Pancreas (tissue), 10 donors: Measurements from ENCODE around the gene EXTL1. TPM values are rescaled to one million over a fixed set of nuclear protein-coding genes. Genes with fewer than 3 reads are reported as not detected.
A peak's percentile ranks its signal among the peaks of the same experiment; 100 is the strongest.

ENCODE experiments used
- ATAC-seq, 4 donors: fragments of 200-7000 bp; cut with Tn5 transposase; one replicate each; pipeline versions ENCODE4 v1.8.0 to v1.9.1; 2020; ENCODE audit warnings: mild to moderate bottlenecking in 4 of 4, moderate library complexity in 4 of 4
- DNase-seq, 6 donors: peaks; one replicate each; pipeline ENCODE4 v3.0.0-alpha.2; 2020
- FAIRE-seq: peaks from 2 replicates; lab custom pipeline; 2012; peaks lifted over from hg19 to GRCh38; lab: Jason Lieb, UNC
- H3K27ac ChIP-seq, 4 donors: fragments of 200-600 bp; sonication (generic); 1 replicate in 3 of 4; 2 replicates in 1 of 4; pipeline versions ENCODE4 v1.5.0 to v1.8.0; 2020
- H3K27me3 ChIP-seq, 4 donors: fragments of 200-600 bp; one replicate each; pipeline ENCODE4 v1.8.0; 2021
- H3K36me3 ChIP-seq, 3 donors: fragments of 200-600 bp; sonication (generic) in 1 of 3; one replicate each; pipeline versions ENCODE4 v1.5.0 to v1.8.0; 2020 to 2021
- H3K4me1 ChIP-seq, 3 donors: fragments of 200-600 bp; one replicate each; pipeline ENCODE4 v1.8.0; 2021
- H3K4me3 ChIP-seq, 4 donors: fragments of 200-600 bp; sonication (generic) in 2 of 4; one replicate each; pipeline versions ENCODE4 v1.5.0 to v1.8.0; 2020 to 2021
- H3K9me3 ChIP-seq, 4 donors: fragments of 200-600 bp; one replicate each; pipeline ENCODE4 v1.8.0; 2021
- WGBS, 2 donors: extraction: QIAGEN DNeasy Blood & Tissue Kit; methylation state at CpG; one replicate each; pipeline ENCODE4 v1.1.7; 2013; 5-methylcytosine and 5-hydroxymethylcytosine counted together
- intact Hi-C, 3 donors: fragments of 100-400 bp; cut with DNase I; formaldehyde crosslinking; loops; one replicate each; pipeline versions ENCODE4 v1.11.1 to v1.14.2; 2022
- polyA plus RNA-seq, 2 donors: library from polyadenylated mRNA; stranded (reverse); fragments of 200-250 nt; gene quantifications; one replicate each; pipeline ENCODE4 v1.2.3, GENCODE V29; 2013
- total RNA-seq, 6 donors: library from RNA; stranded (reverse); fragmentation: NEBNext Ultra II Directional in 4 of 6; extraction: Animal tissue kit (Norgen Biotek cat#: 25700) in 4 of 6; gene quantifications; one replicate each; pipeline versions ENCODE4 v1.2.1 to v1.2.4, GENCODE V29; 2021 to 2023
- TF ChIP-seq, protein P1 (sequence below), 4 donors: fragments of 200-600 bp; sonication (generic) in 3 of 4; IDR thresholded peaks; one replicate each; pipeline versions ENCODE4 v1.5.0 to v1.8.0; 2021; ENCODE audit warnings: antibody characterized with exemption in 4 of 4
- donor health status: healthy with polysubstance abuse.
- donor health status: DM: no; HTN: no; CAD: no; lungs with moderate emphysema.
- donor health status: DM: no; HTN: no; CAD: no.
- donor health status: control.
- donor health status: control.
- donor health status: Bipolar disorder and iron deficiency.
- donor health status: DM: yes; HTN: yes; CAD: no.
- donor health status: DM: no; HTN: no; CAD: no.
- donor health status: DM: no; HTN: no; CAD: no.
- donor health status: DM: yes; HTN: yes; CAD: no.

EXTL1 gene
- total and polyA plus RNA-seq, 8 donors = 0.04 to 0.34 (median 0.18) TPM

GRCh38 chr1:26053718-26054560 lies 32.4 kb downstream of the EXTL1 start:
- intact Hi-C loops = no loop called here
- DNase-seq = peak in 1 of 6 donors; percentile 56
- no peak for ATAC-seq
- Histone ChIP-seq H3K27me3 (no peaks in the 10 kb centered on the region), H3K27ac (no peak overlapping the region), H3K4me1 (no peaks in the 10 kb centered on the region), H3K9me3 (no peaks in the 10 kb centered on the region), H3K36me3 (no peaks in the 10 kb centered on the region), H3K4me3 (no peak overlapping the region)
- no peak for FAIRE-seq
- WGBS, 2 donors = 74 to 79% methylated on average over 16 of the region's 16 CpGs
- TF ChIP-seq, protein P1, sequence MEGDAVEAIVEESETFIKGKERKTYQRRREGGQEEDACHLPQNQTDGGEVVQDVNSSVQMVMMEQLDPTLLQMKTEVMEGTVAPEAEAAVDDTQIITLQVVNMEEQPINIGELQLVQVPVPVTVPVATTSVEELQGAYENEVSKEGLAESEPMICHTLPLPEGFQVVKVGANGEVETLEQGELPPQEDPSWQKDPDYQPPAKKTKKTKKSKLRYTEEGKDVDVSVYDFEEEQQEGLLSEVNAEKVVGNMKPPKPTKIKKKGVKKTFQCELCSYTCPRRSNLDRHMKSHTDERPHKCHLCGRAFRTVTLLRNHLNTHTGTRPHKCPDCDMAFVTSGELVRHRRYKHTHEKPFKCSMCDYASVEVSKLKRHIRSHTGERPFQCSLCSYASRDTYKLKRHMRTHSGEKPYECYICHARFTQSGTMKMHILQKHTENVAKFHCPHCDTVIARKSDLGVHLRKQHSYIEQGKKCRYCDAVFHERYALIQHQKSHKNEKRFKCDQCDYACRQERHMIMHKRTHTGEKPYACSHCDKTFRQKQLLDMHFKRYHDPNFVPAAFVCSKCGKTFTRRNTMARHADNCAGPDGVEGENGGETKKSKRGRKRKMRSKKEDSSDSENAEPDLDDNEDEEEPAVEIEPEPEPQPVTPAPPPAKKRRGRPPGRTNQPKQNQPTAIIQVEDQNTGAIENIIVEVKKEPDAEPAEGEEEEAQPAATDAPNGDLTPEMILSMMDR (IDR thresholded peaks at IDR 0.05) = no peak

DNA sequence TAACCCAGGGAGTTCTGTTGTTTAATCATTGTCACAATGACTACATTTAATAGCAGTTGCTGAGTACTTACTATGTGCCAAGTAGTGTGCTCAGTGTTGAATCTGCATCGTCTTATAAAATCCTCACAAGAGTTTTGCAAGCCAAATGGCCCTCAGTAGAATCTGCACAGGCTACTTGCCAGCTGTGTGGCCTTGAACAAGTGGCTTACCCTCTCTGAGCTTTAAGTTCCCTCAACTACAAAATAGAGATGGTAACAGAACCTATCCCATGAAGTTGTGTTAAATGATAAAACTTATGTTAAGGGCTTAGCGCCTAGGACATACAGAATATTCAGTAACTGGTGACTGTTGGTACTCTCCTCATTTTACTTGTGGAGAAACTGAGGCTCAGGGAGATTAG lies 33.5 kb downstream of the EXTL1 start:
- 66 to 77% methylated on average over 2 of the region's 2 CpGs for WGBS, 2 donors

GRCh38 chr1:26057189-26057588 lies 35.6 kb downstream of the EXTL1 start:
- no peak for ATAC-seq
- no peaks in the 10 kb centered on the region for H3K27me3 ChIP-seq
- intact Hi-C loops = no loop called here
- TF ChIP-seq, protein P1 (IDR thresholded peaks at IDR 0.05) = no peak
- H3K4me3 ChIP-seq = no peak overlapping the region
- H3K9me3 ChIP-seq = no peaks in the 10 kb centered on the region
- H3K27ac ChIP-seq = no peak overlapping the region
- FAIRE-seq = no peak
- 86 to 94% methylated on average over 2 of the region's 2 CpGs for WGBS, 2 donors
- H3K36me3 ChIP-seq = no peaks in the 10 kb centered on the region
- DNase-seq = no peak
- no peaks in the 10 kb centered on the region for H3K4me1 ChIP-seq

More for the DNA sequence above, 33.5 kb downstream of the EXTL1 start:
- Histone ChIP-seq H3K4me1 (no peaks in the 10 kb centered on the region), H3K4me3 (no peak overlapping the region), H3K9me3 (no peaks in the 10 kb centered on the region), H3K27ac (no peak overlapping the region), H3K36me3 (no peaks in the 10 kb centered on the region), H3K27me3 (no peaks in the 10 kb centered on the region)
- no peak for FAIRE-seq
- intact Hi-C loops = no loop called here
- no peak for DNase-seq
- ATAC-seq = no peak
- TF ChIP-seq, protein P1 (IDR thresholded peaks at IDR 0.05) = no peak

DNA sequence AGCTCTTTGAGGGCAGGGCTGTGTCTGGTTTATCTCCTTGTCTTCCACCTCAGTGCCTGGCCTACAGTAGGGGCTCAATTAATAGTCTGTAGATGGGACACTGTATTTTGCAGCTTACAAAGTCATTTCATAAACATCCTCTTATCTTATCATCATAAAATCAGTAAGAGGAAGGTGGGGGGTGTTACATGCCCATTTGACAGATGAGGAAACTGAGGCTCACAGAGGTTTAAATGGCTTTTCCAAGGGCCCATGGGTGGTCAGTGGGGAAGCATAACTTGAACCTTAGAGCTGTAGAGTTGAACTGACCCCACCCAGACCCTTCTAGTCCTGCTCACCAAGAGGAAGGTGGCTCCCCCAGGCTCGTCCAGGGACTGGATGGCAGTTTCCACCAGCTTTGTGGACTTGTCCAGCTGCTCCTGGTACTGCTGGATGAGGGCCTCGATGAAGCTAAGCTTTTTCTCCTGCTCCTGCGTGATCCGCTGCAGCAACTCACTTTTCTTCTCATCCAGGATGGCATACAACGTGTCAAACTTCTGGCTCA lies 36.5 kb downstream of the EXTL1 start:
- no peak for DNase-seq
- Histone ChIP-seq H3K27me3 (no peaks in the 10 kb centered on the region), H3K4me1 (no peaks in the 10 kb centered on the region), H3K9me3 (no peaks in the 10 kb centered on the region), H3K27ac (no peak overlapping the region), H3K4me3 (no peak overlapping the region), H3K36me3 (no peaks in the 10 kb centered on the region)
- no peak for ATAC-seq
- TF ChIP-seq, protein P1 (IDR thresholded peaks at IDR 0.05) = no peak
- WGBS, 2 donors = 81 to 83% methylated on average over 5 of the region's 5 CpGs
- no peak for FAIRE-seq
- intact Hi-C loops = no loop called here

- TF ChIP-seq, protein P1 (IDR thresholded peaks at IDR 0.05) = no peak
- no peaks in the 10 kb centered on the region for H3K9me3 ChIP-seq
- no peak overlapping the region for H3K4me3 ChIP-seq
- H3K4me1 ChIP-seq = no peaks in the 10 kb centered on the region
- no peaks in the 10 kb centered on the region for H3K36me3 ChIP-seq
- ATAC-seq (no peak), FAIRE-seq (no peak), DNase-seq (no peak)
- WGBS, 2 donors = 74 to 77% methylated on average over 7 of the region's 7 CpGs
- intact Hi-C loops = no loop called here
- no peaks in the 10 kb centered on the region for H3K27me3 ChIP-seq
- H3K27ac ChIP-seq = no peak overlapping the region
Observed at GRCh38 chr1:26059906-26060305, 38.3 kb downstream of the EXTL1 start.
